HepG2 (cell line): Measurements from ENCODE around the gene WTAP. TPM values are rescaled to one million over a fixed set of nuclear protein-coding genes. Genes with fewer than 3 reads are reported as not detected.

ENCODE experiments used
- ATAD3A ChIP-seq: sonication (generic); formaldehyde crosslinking; IDR thresholded peaks from 2 replicates; pipeline ENCODE4 v1.4.0; 2020; ENCODE audit warnings: missing genetic modification reagents
- CCDC6 ChIP-seq: sonication (generic); formaldehyde crosslinking; IDR thresholded peaks from 2 replicates; pipeline ENCODE4 v1.8.1; 2022; ENCODE audit warnings: mild to moderate bottlenecking, missing genetic modification reagents, moderate library complexity
- EP300 ChIP-seq, 3 experiments: sonication (generic) in 1 of 3; formaldehyde crosslinking in 1 of 3; IDR thresholded peaks; 2 replicates each; pipeline versions ENCODE4 v1.5.1 to v1.6.1; 2011 to 2020; ENCODE audit warnings: low read depth in 2 of 3, low read length in 2 of 3, borderline replicate concordance in 1 of 3, improper control_type of control experiment in 1 of 3, mild to moderate bottlenecking in 1 of 3, missing genetic modification reagents in 1 of 3, moderate library complexity in 1 of 3
- GZF1 ChIP-seq: sonication (generic); formaldehyde crosslinking; IDR thresholded peaks from 2 replicates; pipeline ENCODE4 v1.5.1; 2020; ENCODE audit warnings: mild to moderate bottlenecking, missing genetic modification reagents
- NKX3-1 ChIP-seq: sonication (generic); formaldehyde crosslinking; IDR thresholded peaks from 2 replicates; pipeline ENCODE4 v1.5.0; 2020; ENCODE audit warnings: missing genetic modification reagents
- NR2F6 ChIP-seq, 2 experiments: IDR thresholded peaks; 2 replicates each; pipeline ENCODE4 v1.6.1; 2016; ENCODE audit warnings: antibody characterized with exemption in 1 of 2, mild to moderate bottlenecking in 1 of 2
- SALL1 ChIP-seq: sonication (generic); formaldehyde crosslinking; IDR thresholded peaks from 2 replicates; pipeline ENCODE4 v1.8.0; 2022; ENCODE audit warnings: mild to moderate bottlenecking, missing genetic modification reagents
- TAF1 ChIP-seq: sonication (generic); formaldehyde crosslinking; IDR thresholded peaks from 2 replicates; pipeline ENCODE4 v1.4.0; 2020; ENCODE audit warnings: missing genetic modification reagents
- THAP11 ChIP-seq: IDR thresholded peaks from 2 replicates; pipeline ENCODE4 v1.6.1; 2016; ENCODE audit warnings: missing biosample characterization, missing genetic modification reagents
- YEATS2 ChIP-seq: sonication (generic); formaldehyde crosslinking; IDR thresholded peaks from 2 replicates; pipeline ENCODE4 v1.4.0; 2020; ENCODE audit warnings: missing genetic modification reagents, borderline replicate concordance
- YY1 ChIP-seq: IDR thresholded peaks from 2 replicates; pipeline ENCODE4 v1.6.1; 2011; ENCODE audit warnings: low read length, low read depth, moderate library complexity, mild to moderate bottlenecking; ENCODE audit not compliant: insufficient read depth, insufficient replicate concordance
- ZMAT3 ChIP-seq: sonication (generic); formaldehyde crosslinking; conservative IDR thresholded peaks from 2 replicates; pipeline ENCODE4 v1.7.0; 2021; ENCODE audit warnings: missing genetic modification reagents
- ZMYM4 ChIP-seq: sonication (generic); formaldehyde crosslinking; IDR thresholded peaks from 2 replicates; pipeline ENCODE4 v1.8.1; 2023; ENCODE audit warnings: mild to moderate bottlenecking, missing genetic modification reagents
- ZNF331 ChIP-seq: sonication (generic); formaldehyde crosslinking; IDR thresholded peaks from 2 replicates; pipeline ENCODE4 v1.4.0; 2020; ENCODE audit warnings: missing genetic modification reagents
- ZNF501 ChIP-seq: sonication (generic); formaldehyde crosslinking; IDR thresholded peaks from 2 replicates; pipeline ENCODE4 v1.5.1; 2020; ENCODE audit warnings: mild to moderate bottlenecking, moderate library complexity, missing genetic modification reagents
- ZNF550 ChIP-seq: sonication (generic); formaldehyde crosslinking; IDR thresholded peaks from 2 replicates; pipeline ENCODE4 v1.4.0; 2020; ENCODE audit warnings: mild to moderate bottlenecking, missing genetic modification reagents, borderline replicate concordance
- ZNF749 ChIP-seq: sonication (generic); formaldehyde crosslinking; IDR thresholded peaks from 2 replicates; pipeline ENCODE4 v1.8.0; 2022; ENCODE audit warnings: mild to moderate bottlenecking, missing genetic modification reagents, moderate library complexity, borderline replicate concordance
- ZNF775 ChIP-seq: sonication (generic); formaldehyde crosslinking; IDR thresholded peaks from 2 replicates; pipeline ENCODE4 v1.4.0; 2020; ENCODE audit warnings: missing genetic modification reagents, mild to moderate bottlenecking, moderate library complexity, borderline replicate concordance
- ZNF790 ChIP-seq: sonication (generic); formaldehyde crosslinking; IDR thresholded peaks from 2 replicates; pipeline ENCODE4 v1.8.0; 2022; ENCODE audit warnings: missing genetic modification reagents, mild to moderate bottlenecking, borderline replicate concordance
- ZSCAN21 ChIP-seq: sonication (generic); formaldehyde crosslinking; IDR thresholded peaks from 2 replicates; pipeline ENCODE4 v1.8.0; 2022; ENCODE audit warnings: mild to moderate bottlenecking, missing genetic modification reagents, moderate library complexity, borderline replicate concordance
- polyA plus RNA-seq, 8 experiments: library from polyadenylated mRNA; depleted of rRNA in 3 of 8; stranded (reverse) in 7 of 8; unstranded in 1 of 8; fragments of >200 nt; fragmentation: Illumina TruSeq in 4 of 8; extraction: Trizol in 4 of 8; gene quantifications; 2 replicates each; pipeline versions ENCODE4 v1.2.1 to v1.2.3, GENCODE V29; 2011 to 2016; ENCODE audit warnings: low read depth in 4 of 8, missing spikeins in 1 of 8, mixed read lengths in 1 of 8; ENCODE audit not compliant: insufficient read depth in 1 of 8
- total RNA-seq, 5 experiments: library from RNA; depleted of rRNA; stranded (reverse); fragments of >200 nt; fragmentation: Illumina TruSeq; extraction: Trizol; gene quantifications; 2 replicates each; pipeline ENCODE4 v1.2.3, GENCODE V29; 2016; ENCODE audit warnings: low read depth in 1 of 5
- TF ChIP-seq, protein P1 (sequence below): sonication (generic); formaldehyde crosslinking; IDR thresholded peaks from 2 replicates; pipeline ENCODE4 v1.8.0; 2022; ENCODE audit warnings: low read depth, missing genetic modification reagents
- TF ChIP-seq, protein P2 (sequence below): sonication (generic); formaldehyde crosslinking; IDR thresholded peaks from 2 replicates; pipeline ENCODE4 v1.5.1; 2020; ENCODE audit warnings: mild to moderate bottlenecking, moderate library complexity, missing genetic modification reagents
- TF ChIP-seq, protein P3 (sequence below): sonication (generic); formaldehyde crosslinking; IDR thresholded peaks from 2 replicates; pipeline ENCODE4 v1.8.0; 2023; ENCODE audit warnings: mild to moderate bottlenecking, missing genetic modification reagents
- TF ChIP-seq, protein P4 (sequence below): sonication (generic); formaldehyde crosslinking; IDR thresholded peaks from 2 replicates; pipeline ENCODE4 v1.4.0; 2020; ENCODE audit warnings: mild to moderate bottlenecking, missing genetic modification reagents

Gene WTAP
- total and polyA plus RNA-seq, 2 of the 13 experiments (the other 11 are each of a cell fraction or from before 2014, with no cell fraction given), result 31.6 to 167 TPM

DNA sequence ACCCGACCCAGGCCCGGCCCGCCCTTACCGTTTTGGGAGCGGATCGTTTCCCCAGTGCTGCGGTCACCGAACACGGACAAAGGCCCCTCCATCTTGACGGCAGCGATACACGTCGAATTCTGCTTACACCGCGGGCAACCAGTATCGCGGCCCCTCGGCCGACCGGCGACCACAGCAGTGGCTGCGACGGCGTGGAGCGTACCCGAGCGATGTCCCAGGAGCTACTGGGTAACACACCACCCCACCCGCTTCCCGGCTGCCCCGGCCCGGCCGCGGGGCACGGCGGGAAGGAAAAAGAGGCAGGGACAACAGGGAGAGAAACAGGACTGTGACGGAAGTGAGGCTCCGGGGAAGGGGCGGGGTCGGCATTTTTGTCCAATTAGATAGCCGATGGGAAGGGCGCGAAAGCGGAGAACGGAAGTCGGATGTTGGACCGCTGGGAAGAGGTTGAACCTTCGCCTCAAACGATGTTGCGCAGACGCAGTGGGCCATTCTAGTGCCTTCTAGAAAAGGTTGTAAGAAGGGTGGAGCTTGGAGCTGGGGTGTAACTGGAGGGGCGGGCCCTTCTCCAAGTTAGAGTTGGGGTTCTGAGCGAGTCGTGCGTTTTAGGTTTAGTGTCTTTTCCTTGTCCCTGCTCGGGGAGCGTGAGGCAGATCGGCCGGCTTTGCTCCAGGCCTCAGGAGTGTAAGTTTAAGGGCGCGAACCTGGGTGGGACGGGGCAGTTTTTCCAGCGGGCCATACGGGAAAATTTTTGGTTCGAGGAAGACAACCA lies 62.3 kb downstream of the WTAP start, which contains the start of gene TCP1 (continued):
- TF ChIP-seq, protein P1, sequence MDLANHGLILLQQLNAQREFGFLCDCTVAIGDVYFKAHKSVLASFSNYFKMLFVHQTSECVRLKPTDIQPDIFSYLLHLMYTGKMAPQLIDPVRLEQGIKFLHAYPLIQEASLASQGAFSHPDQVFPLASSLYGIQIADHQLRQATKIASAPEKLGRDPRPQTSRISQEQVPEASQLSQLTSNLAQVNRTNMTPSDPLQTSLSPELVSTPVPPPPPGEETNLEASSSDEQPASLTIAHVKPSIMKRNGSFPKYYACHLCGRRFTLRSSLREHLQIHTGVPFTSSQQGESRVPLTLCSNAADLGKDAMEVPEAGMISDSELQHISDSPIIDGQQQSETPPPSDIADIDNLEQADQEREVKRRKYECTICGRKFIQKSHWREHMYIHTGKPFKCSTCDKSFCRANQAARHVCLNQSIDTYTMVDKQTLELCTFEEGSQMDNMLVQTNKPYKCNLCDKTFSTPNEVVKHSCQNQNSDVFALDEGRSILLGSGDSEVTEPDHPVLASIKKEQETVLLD (CRISPR knock-in tag), result peak; percentile 79; the same call in 1 of the 2 replicates
- TF ChIP-seq, protein P2, sequence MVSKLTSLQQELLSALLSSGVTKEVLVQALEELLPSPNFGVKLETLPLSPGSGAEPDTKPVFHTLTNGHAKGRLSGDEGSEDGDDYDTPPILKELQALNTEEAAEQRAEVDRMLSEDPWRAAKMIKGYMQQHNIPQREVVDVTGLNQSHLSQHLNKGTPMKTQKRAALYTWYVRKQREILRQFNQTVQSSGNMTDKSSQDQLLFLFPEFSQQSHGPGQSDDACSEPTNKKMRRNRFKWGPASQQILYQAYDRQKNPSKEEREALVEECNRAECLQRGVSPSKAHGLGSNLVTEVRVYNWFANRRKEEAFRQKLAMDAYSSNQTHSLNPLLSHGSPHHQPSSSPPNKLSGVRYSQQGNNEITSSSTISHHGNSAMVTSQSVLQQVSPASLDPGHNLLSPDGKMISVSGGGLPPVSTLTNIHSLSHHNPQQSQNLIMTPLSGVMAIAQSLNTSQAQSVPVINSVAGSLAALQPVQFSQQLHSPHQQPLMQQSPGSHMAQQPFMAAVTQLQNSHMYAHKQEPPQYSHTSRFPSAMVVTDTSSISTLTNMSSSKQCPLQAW (CRISPR knock-in tag), result peak; percentile 89
- TF ChIP-seq NR2F6 (IDR thresholded peaks at IDR 0.05) (no peak), NR2F6 (CRISPR knock-in tag; IDR thresholded peaks at IDR 0.05) (peak; percentile 51; the same call in 1 of the 2 replicates), YY1 (peak; percentile 68), ZMAT3 (peak; percentile 24; the same call in 1 of the 2 replicates), YEATS2 (peak; percentile 95), CCDC6 (CRISPR knock-in tag) (peak; percentile 9; the same call in 1 of the 2 replicates), TAF1 (CRISPR knock-in tag) (peak; percentile 96), ZMYM4 (CRISPR knock-in tag) (peak; percentile 94), NKX3-1 (CRISPR knock-in tag) (peak; percentile 34; the same call in 1 of the 2 replicates), EP300 (IDR thresholded peaks at IDR 0.05; ENCODE audit: low read depth in 2 of 2, low read length in 2 of 2) (peak in 1 of 2 experiments; percentile 92; a peak in 3 of 4 replicates), EP300 (CRISPR knock-in tag; IDR thresholded peaks at IDR 0.05; ENCODE audit: borderline replicate concordance) (no peak), SALL1 (CRISPR knock-in tag) (peak; percentile 70; the same call in 1 of the 2 replicates), ZNF775 (no peak), ZNF501 (CRISPR knock-in tag) (peak; percentile 88), THAP11 (CRISPR knock-in tag) (peak; percentile 92), ZNF749 (peak; percentile 64; the same call in 1 of the 2 replicates), ATAD3A (CRISPR knock-in tag) (no peak), ZNF331 (CRISPR knock-in tag) (peak; percentile 86), ZNF550 (CRISPR knock-in tag) (0 out of 2 replicates have a peak, but pooled peaks have one; percentile 41), ZSCAN21 (CRISPR knock-in tag) (peak; percentile 88; the same call in 1 of the 2 replicates), ZNF790 (CRISPR knock-in tag) (no peak; the same call in 1 of the 2 replicates), GZF1 (peak; percentile 84)
- TF ChIP-seq, protein P3, sequence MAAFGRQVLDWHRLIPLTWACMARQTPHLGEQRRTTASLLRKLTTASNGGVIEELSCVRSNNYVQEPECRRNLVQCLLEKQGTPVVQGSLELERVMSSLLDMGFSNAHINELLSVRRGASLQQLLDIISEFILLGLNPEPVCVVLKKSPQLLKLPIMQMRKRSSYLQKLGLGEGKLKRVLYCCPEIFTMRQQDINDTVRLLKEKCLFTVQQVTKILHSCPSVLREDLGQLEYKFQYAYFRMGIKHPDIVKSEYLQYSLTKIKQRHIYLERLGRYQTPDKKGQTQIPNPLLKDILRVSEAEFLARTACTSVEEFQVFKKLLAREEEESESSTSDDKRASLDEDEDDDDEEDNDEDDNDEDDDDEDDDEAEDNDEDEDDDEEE (CRISPR knock-in tag), result no peak
- TF ChIP-seq, protein P4, sequence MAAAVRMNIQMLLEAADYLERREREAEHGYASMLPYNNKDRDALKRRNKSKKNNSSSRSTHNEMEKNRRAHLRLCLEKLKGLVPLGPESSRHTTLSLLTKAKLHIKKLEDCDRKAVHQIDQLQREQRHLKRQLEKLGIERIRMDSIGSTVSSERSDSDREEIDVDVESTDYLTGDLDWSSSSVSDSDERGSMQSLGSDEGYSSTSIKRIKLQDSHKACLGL, result peak; percentile 52; the same call in 1 of the 2 replicates
